HG03025 (cell line): ENCODE data around the gene AAGAB.
"Not testable (repeated sequence)": the region's sequence is repeated elsewhere in the genome, so short reads cannot be mapped to it uniquely, and the experiment has no call there.

Experiments
- ATAC-seq: cut with Tn5 transposase; IDR thresholded peaks from one replicate; pipeline ENCODE4 v1.9.1; 2021; ENCODE audit warnings: mild to moderate bottlenecking, moderate library complexity; ENCODE audit not compliant: unreplicated experiment, low FRiP score

The AAGAB gene

GRCh38 chr15:67254238-67255175, at the start of gene AAGAB, which contains the start of gene IQCH:
AAGAB (minus strand) TSS chr15:67254661; CDS start chr15:67254631, 30 bp downstream.
IQCH (plus strand) TSS chr15:67254786; CDS start chr15:67254897, 111 bp downstream.
- peak; percentile 96 for ATAC-seq

GRCh38 chr15:67303490-67304363, 49.3 kb upstream of the AAGAB start:
- ATAC-seq = no peak

GRCh38 chr15:67300266-67301025, 46.0 kb upstream of the AAGAB start:
- ATAC-seq = no peak

- no peak for ATAC-seq
These were observed 42.2 kb upstream of the AAGAB start for GRCh38 chr15:67296684-67297083.

- no peak for ATAC-seq
These were observed 41.7 kb upstream of the AAGAB start for GRCh38 chr15:67296188-67296587.

GRCh38 chr15:67290319-67290718, 35.9 kb upstream of the AAGAB start:
- ATAC-seq = no peak

GRCh38 chr15:67286400-67286799, 31.9 kb upstream of the AAGAB start:
- ATAC-seq = not testable (repeated sequence)

GRCh38 chr15:67285625-67286024, 31.2 kb upstream of the AAGAB start:
- ATAC-seq = not testable (repeated sequence)

- ATAC-seq = no peak
These were observed 27.3 kb upstream of the AAGAB start for GRCh38 chr15:67281714-67282113.

- no peak for ATAC-seq
These were observed 25.8 kb upstream of the AAGAB start for GRCh38 chr15:67280217-67280616.

GRCh38 chr15:67276666-67277065, 22.2 kb upstream of the AAGAB start:
- ATAC-seq = no peak

GRCh38 chr15:67274236-67274635, 19.8 kb upstream of the AAGAB start:
- ATAC-seq = no peak

- ATAC-seq = no peak
These were observed 13.8 kb upstream of the AAGAB start for GRCh38 chr15:67267951-67268941.

GRCh38 chr15:67267440-67267839, 13.0 kb upstream of the AAGAB start:
- ATAC-seq = no peak

- ATAC-seq = no peak
These were observed 12.4 kb upstream of the AAGAB start for GRCh38 chr15:67266870-67267269.

GRCh38 chr15:67259806-67260205, 5.3 kb upstream of the AAGAB start:
- no peak for ATAC-seq

- no peak for ATAC-seq
These were observed 4.9 kb upstream of the AAGAB start for GRCh38 chr15:67259379-67259778.

- ATAC-seq = not testable (repeated sequence)
These were observed 4.0 kb upstream of the AAGAB start for GRCh38 chr15:67258412-67258811.

- ATAC-seq = no peak
These were observed 1.6 kb upstream of the AAGAB start for GRCh38 chr15:67256051-67256450.
